ENCODE measurements around the gene ICE1.
"Not testable (repeated sequence)": the region's sequence is repeated elsewhere in the genome, so short reads cannot be mapped to it uniquely, and the experiment has no call there.

ICE1 gene

GRCh38 chr5:5492087-5492933, 69.8 kb downstream of the ICE1 start:
- DNase-seq, result peak; percentile 19

GRCh38 chr5:5492934-5493271, 70.4 kb downstream of the ICE1 start:
- DNase-seq, result not testable (repeated sequence)

- DNase-seq, result no peak
Observed at GRCh38 chr5:5494489-5495402, 72.3 kb downstream of the ICE1 start.

GRCh38 chr5:5497152-5497788, 74.8 kb downstream of the ICE1 start:
- peak; percentile 52 for DNase-seq

- DNase-seq, result no peak
Observed at GRCh38 chr5:5499442-5499841, 77.0 kb downstream of the ICE1 start.

- DNase-seq, result no peak
Observed at GRCh38 chr5:5504325-5504724, 81.8 kb downstream of the ICE1 start.

GRCh38 chr5:5505815-5506214, 83.3 kb downstream of the ICE1 start:
- DNase-seq, result no peak

GRCh38 chr5:5508391-5508790, 85.9 kb downstream of the ICE1 start:
- DNase-seq, result no peak

- no peak for DNase-seq
Observed at GRCh38 chr5:5511904-5512416, 89.5 kb downstream of the ICE1 start.

- no peak for DNase-seq
Observed at GRCh38 chr5:5512543-5512942, 90.1 kb downstream of the ICE1 start.

- DNase-seq, result not testable (repeated sequence)
Observed at GRCh38 chr5:5520622-5521021, 98.1 kb downstream of the ICE1 start.

- DNase-seq, result no peak
Observed at GRCh38 chr5:5521029-5521428, 98.6 kb downstream of the ICE1 start.

- no peak for DNase-seq
Observed at GRCh38 chr5:5521478-5521877, 99.0 kb downstream of the ICE1 start.

- DNase-seq, result no peak
Observed at GRCh38 chr5:5522336-5522735, 99.9 kb downstream of the ICE1 start.

- DNase-seq, result no peak
Observed at GRCh38 chr5:5523066-5523505, 100.6 kb downstream of the ICE1 start.

GRCh38 chr5:5524327-5524726, 101.8 kb downstream of the ICE1 start:
- DNase-seq, result no peak

- no peak for DNase-seq
Observed at GRCh38 chr5:5531371-5531770, 108.9 kb downstream of the ICE1 start.

GRCh38 chr5:5532306-5533076, 110.0 kb downstream of the ICE1 start:
- no peak for DNase-seq

GRCh38 chr5:5533927-5534326, 111.5 kb downstream of the ICE1 start:
- peak; percentile 91 for DNase-seq

- no peak for DNase-seq
Observed at GRCh38 chr5:5534333-5534732, 111.9 kb downstream of the ICE1 start.

GRCh38 chr5:5536871-5537270, 114.4 kb downstream of the ICE1 start:
- no peak for DNase-seq

- DNase-seq, result no peak
Observed at GRCh38 chr5:5537426-5537825, 114.9 kb downstream of the ICE1 start.

Measured in COR-L47 (cell line).